Smooth muscle cell (in vitro differentiated cells): ENCODE measurements around the gene PCDHGA1. TPM values are rescaled to one million over a fixed set of nuclear protein-coding genes. Genes with fewer than 3 reads are reported as not detected.

Experiments used
- DNase-seq: peaks from one replicate; lab custom pipeline; 2025; ENCODE audit not compliant: unreplicated experiment; lab: John Stamatoyannopoulos, UW
- H2AFZ ChIP-seq: fragments of 200-600 bp; sonication (generic); 2 replicates; pipeline ENCODE4 v1.6.0; 2016; ENCODE audit warnings: antibody characterized with exemption, low read depth, mild to moderate bottlenecking
- H3F3A ChIP-seq: fragments of 200-600 bp; sonication (generic); 2 replicates; pipeline ENCODE4 v1.6.0; 2017; ENCODE audit warnings: antibody characterized with exemption, low read depth
- H3K27ac ChIP-seq: fragments of 200-600 bp; sonication (generic); 2 replicates; pipeline ENCODE4 v1.5.1; 2016; ENCODE audit warnings: low read depth, mild to moderate bottlenecking
- H3K27me3 ChIP-seq: fragments of 200-600 bp; sonication (generic); 2 replicates; pipeline ENCODE4 v1.6.1; 2016; ENCODE audit warnings: low read depth, mild to moderate bottlenecking
- H3K36me3 ChIP-seq: fragments of 200-600 bp; sonication (generic); 2 replicates; pipeline ENCODE4 v1.5.1; 2016; ENCODE audit warnings: low read depth
- H3K4me1 ChIP-seq: fragments of 200-600 bp; sonication (generic); 2 replicates; pipeline ENCODE4 v1.5.1; 2016; ENCODE audit warnings: low read depth
- H3K4me2 ChIP-seq: fragments of 200-600 bp; sonication (generic); 2 replicates; pipeline ENCODE4 v1.6.0; 2016; ENCODE audit warnings: mild to moderate bottlenecking
- H3K4me3 ChIP-seq: fragments of 200-600 bp; sonication (generic); 2 replicates; pipeline ENCODE4 v1.5.1; 2016; ENCODE audit warnings: mild to moderate bottlenecking
- H3K79me2 ChIP-seq: fragments of 200-600 bp; sonication (generic); 2 replicates; pipeline ENCODE4 v1.6.0; 2016; ENCODE audit warnings: low read depth, mild to moderate bottlenecking
- H3K9ac ChIP-seq: fragments of 200-600 bp; sonication (generic); 2 replicates; pipeline ENCODE4 v1.6.0; 2016; ENCODE audit warnings: low read depth
- H3K9me3 ChIP-seq: fragments of 200-600 bp; sonication (generic); replicated peaks from 2 replicates; pipeline ENCODE4 v1.5.1; 2016; ENCODE audit warnings: low read depth
- H4K20me1 ChIP-seq: fragments of 200-600 bp; sonication (generic); 2 replicates; pipeline ENCODE4 v1.6.0; 2016; ENCODE audit warnings: low read depth
- WGBS: methylation state at CpG from one replicate; pipeline ENCODE4 v1.1.7; 2016; ENCODE audit warnings: low lambda C conversion rate; 5-methylcytosine and 5-hydroxymethylcytosine counted together
- polyA plus RNA-seq: library from polyadenylated mRNA; unstranded; fragments of >200 nt; fragmentation: Nextera tagmentation; extraction: Ambion mirVana; gene quantifications from 2 replicates; pipeline ENCODE4 v1.2.1, GENCODE V29; 2016
- total RNA-seq: library from RNA; depleted of rRNA; stranded (reverse); fragments of >200 nt; gene quantifications from 2 replicates; pipeline ENCODE4 v1.2.3, GENCODE V29; 2014
- TF ChIP-seq, protein P1 (sequence below): fragments of 200-600 bp; sonication (generic); IDR thresholded peaks from 2 replicates; pipeline ENCODE4 v1.5.1; 2017; ENCODE audit warnings: borderline replicate concordance, mild to moderate bottlenecking, antibody characterized with exemption; ENCODE audit not compliant: insufficient read depth, poor library complexity, severe bottlenecking

PCDHGA1 gene
- total and polyA plus RNA-seq, 2 experiments from 2014 or later, result 0.05 to 0.63 TPM

GRCh38 chr5:141421489-141421855 lies 91.2 kb downstream of the PCDHGA1 start:
- Histone ChIP-seq H3K36me3 (peaks cover 55% of the 10 kb centered on the region), H3K4me2 (peak overlapping the region; percentile 67), H3K27me3 (no peaks in the 10 kb centered on the region), H3K79me2 (peaks cover 75% of the 10 kb centered on the region), H3F3A (peaks cover 5% of the 10 kb centered on the region), H4K20me1 (no peaks in the 10 kb centered on the region), H3K9ac (no peak overlapping the region), H3K4me1 (peaks cover 5% of the 10 kb centered on the region), H2AFZ (peak overlapping the region; percentile 44), H3K27ac (no peak overlapping the region), H3K9me3 (peaks cover 56% of the 10 kb centered on the region), H3K4me3 (peak overlapping the region; percentile 50)
- 63% methylated on average over 13 of the region's 13 CpGs for WGBS
- DNase-seq, result no peak
- TF ChIP-seq, protein P1, sequence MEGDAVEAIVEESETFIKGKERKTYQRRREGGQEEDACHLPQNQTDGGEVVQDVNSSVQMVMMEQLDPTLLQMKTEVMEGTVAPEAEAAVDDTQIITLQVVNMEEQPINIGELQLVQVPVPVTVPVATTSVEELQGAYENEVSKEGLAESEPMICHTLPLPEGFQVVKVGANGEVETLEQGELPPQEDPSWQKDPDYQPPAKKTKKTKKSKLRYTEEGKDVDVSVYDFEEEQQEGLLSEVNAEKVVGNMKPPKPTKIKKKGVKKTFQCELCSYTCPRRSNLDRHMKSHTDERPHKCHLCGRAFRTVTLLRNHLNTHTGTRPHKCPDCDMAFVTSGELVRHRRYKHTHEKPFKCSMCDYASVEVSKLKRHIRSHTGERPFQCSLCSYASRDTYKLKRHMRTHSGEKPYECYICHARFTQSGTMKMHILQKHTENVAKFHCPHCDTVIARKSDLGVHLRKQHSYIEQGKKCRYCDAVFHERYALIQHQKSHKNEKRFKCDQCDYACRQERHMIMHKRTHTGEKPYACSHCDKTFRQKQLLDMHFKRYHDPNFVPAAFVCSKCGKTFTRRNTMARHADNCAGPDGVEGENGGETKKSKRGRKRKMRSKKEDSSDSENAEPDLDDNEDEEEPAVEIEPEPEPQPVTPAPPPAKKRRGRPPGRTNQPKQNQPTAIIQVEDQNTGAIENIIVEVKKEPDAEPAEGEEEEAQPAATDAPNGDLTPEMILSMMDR, result no peak

GRCh38 chr5:141422742-141423291 lies 92.5 kb downstream of the PCDHGA1 start:
- Histone ChIP-seq H3F3A (peaks cover 5% of the 10 kb centered on the region), H3K4me3 (no peak overlapping the region), H3K79me2 (peaks cover 67% of the 10 kb centered on the region), H3K9ac (no peak overlapping the region), H3K27ac (no peak overlapping the region), H3K27me3 (no peaks in the 10 kb centered on the region), H2AFZ (no peak overlapping the region), H4K20me1 (no peaks in the 10 kb centered on the region), H3K4me1 (no peaks in the 10 kb centered on the region), H3K9me3 (peaks cover 63% of the 10 kb centered on the region), H3K4me2 (no peak overlapping the region), H3K36me3 (peaks cover 64% of the 10 kb centered on the region)
- TF ChIP-seq, protein P1, result no peak
- 97% methylated on average over 31 of the region's 42 CpGs for WGBS
- DNase-seq, result no peak

- peaks cover 37% of the 10 kb centered on the region for H3K79me2 ChIP-seq
- peaks cover 60% of the 10 kb centered on the region for H3K36me3 ChIP-seq
- no peaks in the 10 kb centered on the region for H3F3A ChIP-seq
- H3K9me3 ChIP-seq, result peaks cover 61% of the 10 kb centered on the region
- H3K9ac ChIP-seq, result no peak overlapping the region
- no peak overlapping the region for H3K27ac ChIP-seq
- TF ChIP-seq, protein P1, result no peak
- no peaks in the 10 kb centered on the region for H4K20me1 ChIP-seq
- H3K4me3 ChIP-seq, result no peak overlapping the region
- H3K27me3 ChIP-seq, result no peaks in the 10 kb centered on the region
- no peak overlapping the region for H3K4me2 ChIP-seq
- DNase-seq, result no peak
- 98% methylated on average over 53 of the region's 53 CpGs for WGBS
- H3K4me1 ChIP-seq, result no peaks in the 10 kb centered on the region
- H2AFZ ChIP-seq, result no peak overlapping the region
Measured at GRCh38 chr5:141427783-141428426, 97.6 kb downstream of the PCDHGA1 start.
